Measurements from ENCODE around the gene SYNPO.

SYNPO gene

GRCh38 chr5:150670948-150671310 lies 30.5 kb downstream of the SYNPO start:
- no peaks in the 10 kb centered on the region for H3K36me3 ChIP-seq (ENCODE audit: insufficient read depth, low read length)
- no peak overlapping the region for H2AFZ ChIP-seq (ENCODE audit: low read length)
- no peaks in the 10 kb centered on the region for H3K79me2 ChIP-seq (ENCODE audit: insufficient read depth, low read length)
- H3F3A ChIP-seq (ENCODE audit: insufficient read depth, low read length), result no peaks in the 10 kb centered on the region
- no peaks in the 10 kb centered on the region for H3K4me1 ChIP-seq (ENCODE audit: insufficient read depth, low read length, severe bottlenecking)
- TF ChIP-seq, protein P1, sequence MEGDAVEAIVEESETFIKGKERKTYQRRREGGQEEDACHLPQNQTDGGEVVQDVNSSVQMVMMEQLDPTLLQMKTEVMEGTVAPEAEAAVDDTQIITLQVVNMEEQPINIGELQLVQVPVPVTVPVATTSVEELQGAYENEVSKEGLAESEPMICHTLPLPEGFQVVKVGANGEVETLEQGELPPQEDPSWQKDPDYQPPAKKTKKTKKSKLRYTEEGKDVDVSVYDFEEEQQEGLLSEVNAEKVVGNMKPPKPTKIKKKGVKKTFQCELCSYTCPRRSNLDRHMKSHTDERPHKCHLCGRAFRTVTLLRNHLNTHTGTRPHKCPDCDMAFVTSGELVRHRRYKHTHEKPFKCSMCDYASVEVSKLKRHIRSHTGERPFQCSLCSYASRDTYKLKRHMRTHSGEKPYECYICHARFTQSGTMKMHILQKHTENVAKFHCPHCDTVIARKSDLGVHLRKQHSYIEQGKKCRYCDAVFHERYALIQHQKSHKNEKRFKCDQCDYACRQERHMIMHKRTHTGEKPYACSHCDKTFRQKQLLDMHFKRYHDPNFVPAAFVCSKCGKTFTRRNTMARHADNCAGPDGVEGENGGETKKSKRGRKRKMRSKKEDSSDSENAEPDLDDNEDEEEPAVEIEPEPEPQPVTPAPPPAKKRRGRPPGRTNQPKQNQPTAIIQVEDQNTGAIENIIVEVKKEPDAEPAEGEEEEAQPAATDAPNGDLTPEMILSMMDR (IDR thresholded peaks at IDR 0.05; ENCODE audit: low read length), result no peak
- TF ChIP-seq EZH2 (IDR thresholded peaks at IDR 0.05; ENCODE audit: borderline replicate concordance, low read length), result no peak
- no peak overlapping the region for H3K27ac ChIP-seq (ENCODE audit: low read depth, low read length, poor library complexity, severe bottlenecking)
- H3K4me3 ChIP-seq (ENCODE audit: low read depth, low read length, poor library complexity, severe bottlenecking), result no peak overlapping the region
- H3K9me2 ChIP-seq (ENCODE audit: low read depth, low read length), result no peaks in the 10 kb centered on the region
- no peaks in the 10 kb centered on the region for H3K9me3 ChIP-seq (ENCODE audit: low read length)
- no peak overlapping the region for H3K9ac ChIP-seq (ENCODE audit: low read length)
- H3K4me2 ChIP-seq (ENCODE audit: low read length), result no peak overlapping the region
- peaks cover 6% of the 10 kb centered on the region; the same call in 1 of the 2 replicates for H3K27me3 ChIP-seq (ENCODE audit: insufficient read depth, low read length)
- no peaks in the 10 kb centered on the region for H4K20me1 ChIP-seq (ENCODE audit: insufficient read depth, low read length)

- H3F3A ChIP-seq (ENCODE audit: insufficient read depth, low read length), result no peaks in the 10 kb centered on the region
- no peaks in the 10 kb centered on the region for H3K9me2 ChIP-seq (ENCODE audit: low read depth, low read length)
- H3K4me1 ChIP-seq (ENCODE audit: insufficient read depth, low read length, severe bottlenecking), result no peaks in the 10 kb centered on the region
- no peaks in the 10 kb centered on the region for H3K36me3 ChIP-seq (ENCODE audit: insufficient read depth, low read length)
- H3K79me2 ChIP-seq (ENCODE audit: insufficient read depth, low read length), result no peaks in the 10 kb centered on the region
- no peaks in the 10 kb centered on the region for H4K20me1 ChIP-seq (ENCODE audit: insufficient read depth, low read length)
- peak overlapping the region; percentile 19; the same call in 1 of the 2 replicates for H3K4me2 ChIP-seq (ENCODE audit: low read length)
- H3K27ac ChIP-seq (ENCODE audit: low read depth, low read length, poor library complexity, severe bottlenecking), result no peak overlapping the region
- no peaks in the 10 kb centered on the region for H3K9me3 ChIP-seq (ENCODE audit: low read length)
- peaks cover 6% of the 10 kb centered on the region; the same call in 1 of the 2 replicates for H3K27me3 ChIP-seq (ENCODE audit: insufficient read depth, low read length)
- no peak overlapping the region for H2AFZ ChIP-seq (ENCODE audit: low read length)
- no peak overlapping the region for H3K9ac ChIP-seq (ENCODE audit: low read length)
- peak overlapping the region; percentile 7 for H3K4me3 ChIP-seq (ENCODE audit: low read depth, low read length, poor library complexity, severe bottlenecking)
- TF ChIP-seq EZH2 (IDR thresholded peaks at IDR 0.05; ENCODE audit: borderline replicate concordance, low read length), result no peak
- TF ChIP-seq, protein P1 (IDR thresholded peaks at IDR 0.05; ENCODE audit: low read length), result no peak
Measured at GRCh38 chr5:150671509-150672236, 31.2 kb downstream of the SYNPO start.

DNA sequence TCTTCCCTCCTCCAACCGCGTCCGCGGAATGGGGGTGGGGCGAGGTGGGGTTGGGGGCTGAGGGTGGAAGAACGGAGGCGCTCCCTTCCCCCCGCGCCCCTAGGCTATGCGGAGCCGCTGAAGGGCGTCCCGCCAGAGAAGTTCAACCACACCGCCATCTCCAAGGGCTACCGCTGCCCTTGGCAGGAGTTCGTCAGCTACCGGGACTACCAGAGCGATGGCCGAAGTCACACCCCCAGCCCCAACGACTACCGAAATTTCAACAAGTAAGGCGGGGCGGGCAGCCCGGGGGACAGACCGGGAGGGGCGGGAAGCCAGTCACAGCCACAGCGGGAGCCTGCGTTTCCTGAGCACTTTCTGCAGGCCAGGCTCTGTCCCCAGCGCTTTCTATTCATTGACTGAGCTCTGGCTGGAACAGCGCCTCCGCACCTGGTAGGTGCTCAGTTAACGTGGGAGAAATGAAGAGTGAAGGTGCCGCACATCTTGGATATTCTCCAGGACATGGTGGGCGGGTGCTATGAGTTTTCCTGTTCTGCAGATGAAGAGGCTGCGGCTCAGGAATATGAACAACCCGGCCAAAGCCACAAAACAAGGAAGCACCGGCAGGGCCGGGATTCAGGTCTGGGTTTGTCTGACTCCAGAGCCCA lies 31.9 kb downstream of the SYNPO start:
- H3K79me2 ChIP-seq (ENCODE audit: insufficient read depth, low read length), result no peaks in the 10 kb centered on the region
- H2AFZ ChIP-seq (ENCODE audit: low read length), result no peak overlapping the region
- H3K27me3 ChIP-seq (ENCODE audit: insufficient read depth, low read length), result peaks cover 6% of the 10 kb centered on the region; the same call in 1 of the 2 replicates
- peak overlapping the region; percentile 7 for H3K4me3 ChIP-seq (ENCODE audit: low read depth, low read length, poor library complexity, severe bottlenecking)
- peak overlapping the region; percentile 19; the same call in 1 of the 2 replicates for H3K4me2 ChIP-seq (ENCODE audit: low read length)
- no peaks in the 10 kb centered on the region for H3K9me2 ChIP-seq (ENCODE audit: low read depth, low read length)
- no peaks in the 10 kb centered on the region for H3K36me3 ChIP-seq (ENCODE audit: insufficient read depth, low read length)
- H3K9me3 ChIP-seq (ENCODE audit: low read length), result no peaks in the 10 kb centered on the region
- no peaks in the 10 kb centered on the region for H4K20me1 ChIP-seq (ENCODE audit: insufficient read depth, low read length)
- H3K4me1 ChIP-seq (ENCODE audit: insufficient read depth, low read length, severe bottlenecking), result no peaks in the 10 kb centered on the region
- TF ChIP-seq, protein P1 (IDR thresholded peaks at IDR 0.05; ENCODE audit: low read length), result no peak
- no peak for TF ChIP-seq EZH2 (IDR thresholded peaks at IDR 0.05; ENCODE audit: borderline replicate concordance, low read length)
- no peaks in the 10 kb centered on the region for H3F3A ChIP-seq (ENCODE audit: insufficient read depth, low read length)
- no peak overlapping the region for H3K27ac ChIP-seq (ENCODE audit: low read depth, low read length, poor library complexity, severe bottlenecking)
- H3K9ac ChIP-seq (ENCODE audit: low read length), result no peak overlapping the region

All from OCI-LY1 (cell line).